Lung (tissue), 12 donors: ENCODE measurements around the gene NNT. TPM values are rescaled to one million over a fixed set of nuclear protein-coding genes. Genes with fewer than 3 reads are reported as not detected.

Source experiments
- ATAC-seq: fragments of 200-7000 bp; cut with Tn5 transposase; one replicate; pipeline ENCODE4 v1.9.1; 2020; ENCODE audit warnings: moderate number of reproducible peaks; ENCODE audit not compliant: insufficient read depth, low FRiP score
- DNase-seq, 3 donors: peaks; one replicate each; pipeline ENCODE4 v3.0.0-alpha.2; 2013 to 2017
- H3K27ac ChIP-seq, 2 donors: one replicate each; pipeline ENCODE4 v1.5.1; 2013; ENCODE audit warnings: mild to moderate bottlenecking in 2 of 2, moderate library complexity in 2 of 2, control low read depth in 1 of 2, inconsistent platforms in 1 of 2, low read depth in 1 of 2, low read length in 1 of 2
- H3K27me3 ChIP-seq, 3 donors: one replicate each; pipeline ENCODE4 v1.5.1; 2013; ENCODE audit warnings: low read length in 2 of 3; ENCODE audit not compliant: control insufficient read depth in 3 of 3, insufficient read depth in 3 of 3
- H3K36me3 ChIP-seq, 4 donors: one replicate each; pipeline ENCODE4 v1.5.1; 2013; ENCODE audit warnings: low read length in 4 of 4, mild to moderate bottlenecking in 1 of 4, moderate library complexity in 1 of 4; ENCODE audit not compliant: control insufficient read depth in 4 of 4, insufficient read depth in 4 of 4
- H3K4me1 ChIP-seq, 5 donors: one replicate each; pipeline ENCODE4 v1.5.1; 2013; ENCODE audit warnings: low read length in 5 of 5, mild to moderate bottlenecking in 2 of 5, moderate library complexity in 1 of 5; ENCODE audit not compliant: control insufficient read depth in 5 of 5, insufficient read depth in 5 of 5
- H3K4me3 ChIP-seq: one replicate; pipeline ENCODE4 v1.5.1; 2013; ENCODE audit warnings: mild to moderate bottlenecking, control low read depth, moderate library complexity
- H3K9ac ChIP-seq, 2 donors: one replicate each; pipeline ENCODE4 v1.5.1; 2013; ENCODE audit warnings: low read length in 2 of 2, control low read depth in 1 of 2; ENCODE audit not compliant: insufficient read depth in 1 of 2
- H3K9me3 ChIP-seq, 4 donors: one replicate each; pipeline ENCODE4 v1.5.1; 2013; ENCODE audit warnings: low read length in 3 of 4, mild to moderate bottlenecking in 1 of 4, moderate library complexity in 1 of 4; ENCODE audit not compliant: control insufficient read depth in 4 of 4, insufficient read depth in 3 of 4
- WGBS, 2 donors: extraction: QIAGEN DNeasy Blood & Tissue Kit; methylation state at CpG; one replicate each; pipeline ENCODE4 v1.1.7; 2013; 5-methylcytosine and 5-hydroxymethylcytosine counted together
- polyA plus RNA-seq, 2 donors: library from polyadenylated mRNA; stranded (reverse); fragments of 200-250 nt; gene quantifications; one replicate each; pipeline ENCODE4 v1.2.1, GENCODE V29; 2013
- total RNA-seq, 2 donors: library from RNA; depleted of rRNA in 1 of 2; stranded (reverse); fragments of >200 nt in 1 of 2; gene quantifications; one replicate each; pipeline ENCODE4 v1.2.1, GENCODE V29; 2014 to 2021
- TF ChIP-seq, protein P1 (sequence below): IDR thresholded peaks from 2 replicates; pipeline ENCODE4 v1.5.1; 2012; ENCODE audit warnings: mild to moderate bottlenecking; ENCODE audit errors: control extremely low read depth, extremely low read depth
- donor health status: control.
- donor health status: control.
- donor health status: Bipolar disorder and iron deficiency.
- donor health status: healthy.
- donor health status: DM: yes; HTN: yes; CAD: no.

The NNT gene
- total and polyA plus RNA-seq, 4 donors: 8.5 to 96.9 (median 35.0) TPM

DNA sequence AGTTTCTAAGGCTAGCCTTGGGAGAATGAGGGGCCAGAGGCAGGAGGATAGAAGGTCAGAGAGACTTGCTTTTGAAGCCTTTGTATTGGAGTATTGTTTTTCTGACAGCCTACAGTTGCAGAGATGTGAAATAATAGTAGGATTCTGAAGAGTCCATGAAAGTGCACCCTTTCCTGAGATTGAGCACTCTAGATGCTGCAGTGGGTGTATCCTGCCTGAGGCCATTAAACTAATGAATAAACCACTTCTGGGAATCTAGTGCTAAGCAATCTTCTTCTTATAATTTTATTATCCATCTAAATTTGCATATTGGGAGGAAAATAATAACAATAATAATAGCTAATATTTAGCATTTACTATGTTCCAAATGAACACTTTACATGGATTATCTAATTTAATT lies 19.3 kb upstream of the NNT start:
- peaks cover 0 to 15% (median 1%) of the 10 kb centered on the region in 4 donors for H3K36me3 ChIP-seq
- no peaks in the 10 kb centered on the region for H3K9me3 ChIP-seq
- no peak for DNase-seq
- TF ChIP-seq, protein P1, sequence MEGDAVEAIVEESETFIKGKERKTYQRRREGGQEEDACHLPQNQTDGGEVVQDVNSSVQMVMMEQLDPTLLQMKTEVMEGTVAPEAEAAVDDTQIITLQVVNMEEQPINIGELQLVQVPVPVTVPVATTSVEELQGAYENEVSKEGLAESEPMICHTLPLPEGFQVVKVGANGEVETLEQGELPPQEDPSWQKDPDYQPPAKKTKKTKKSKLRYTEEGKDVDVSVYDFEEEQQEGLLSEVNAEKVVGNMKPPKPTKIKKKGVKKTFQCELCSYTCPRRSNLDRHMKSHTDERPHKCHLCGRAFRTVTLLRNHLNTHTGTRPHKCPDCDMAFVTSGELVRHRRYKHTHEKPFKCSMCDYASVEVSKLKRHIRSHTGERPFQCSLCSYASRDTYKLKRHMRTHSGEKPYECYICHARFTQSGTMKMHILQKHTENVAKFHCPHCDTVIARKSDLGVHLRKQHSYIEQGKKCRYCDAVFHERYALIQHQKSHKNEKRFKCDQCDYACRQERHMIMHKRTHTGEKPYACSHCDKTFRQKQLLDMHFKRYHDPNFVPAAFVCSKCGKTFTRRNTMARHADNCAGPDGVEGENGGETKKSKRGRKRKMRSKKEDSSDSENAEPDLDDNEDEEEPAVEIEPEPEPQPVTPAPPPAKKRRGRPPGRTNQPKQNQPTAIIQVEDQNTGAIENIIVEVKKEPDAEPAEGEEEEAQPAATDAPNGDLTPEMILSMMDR: no peak
- no peak for ATAC-seq
- H3K4me1 ChIP-seq: no peaks in the 10 kb centered on the region
- H3K4me3 ChIP-seq: no peak overlapping the region
- H3K9ac ChIP-seq: no peak overlapping the region
- H3K27ac ChIP-seq: no peak overlapping the region
- no peaks in the 10 kb centered on the region for H3K27me3 ChIP-seq

DNA sequence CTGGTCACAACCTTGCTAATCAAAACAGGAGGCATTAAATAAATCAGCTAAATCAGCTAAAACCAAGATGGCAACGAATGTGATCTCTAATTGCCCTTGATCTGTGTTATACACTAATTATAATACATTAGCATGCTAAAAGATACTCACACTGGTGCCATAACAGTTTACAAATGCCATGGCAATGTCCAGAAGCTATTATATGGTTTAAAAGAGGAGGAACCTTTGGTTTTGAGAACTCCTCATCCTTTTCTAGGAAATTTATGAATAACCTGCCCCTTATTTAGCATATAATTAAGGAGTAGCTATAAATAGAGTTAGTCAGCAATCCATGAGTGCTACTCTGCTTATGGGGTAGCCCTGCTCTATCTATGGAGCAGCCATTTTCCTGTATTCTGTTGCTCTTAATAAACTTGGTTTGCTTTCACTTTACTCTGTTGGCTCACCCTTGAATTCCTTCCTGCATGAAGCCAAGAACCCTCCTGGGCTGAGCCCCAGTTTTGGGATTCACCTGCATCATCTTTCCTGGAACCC lies 18.7 kb upstream of the NNT start:
- H3K36me3 ChIP-seq: peaks cover 0 to 15% (median 1%) of the 10 kb centered on the region in 4 donors
- 88 to 97% methylated on average over 1 of the region's 1 CpG for WGBS, 2 donors
- H3K9ac ChIP-seq: no peak overlapping the region
- DNase-seq (no peak), ATAC-seq (no peak)
- H3K27ac ChIP-seq: no peak overlapping the region
- H3K9me3 ChIP-seq: no peaks in the 10 kb centered on the region
- TF ChIP-seq, protein P1: no peak
- no peaks in the 10 kb centered on the region for H3K4me1 ChIP-seq
- no peaks in the 10 kb centered on the region for H3K27me3 ChIP-seq
- no peak overlapping the region for H3K4me3 ChIP-seq

DNA sequence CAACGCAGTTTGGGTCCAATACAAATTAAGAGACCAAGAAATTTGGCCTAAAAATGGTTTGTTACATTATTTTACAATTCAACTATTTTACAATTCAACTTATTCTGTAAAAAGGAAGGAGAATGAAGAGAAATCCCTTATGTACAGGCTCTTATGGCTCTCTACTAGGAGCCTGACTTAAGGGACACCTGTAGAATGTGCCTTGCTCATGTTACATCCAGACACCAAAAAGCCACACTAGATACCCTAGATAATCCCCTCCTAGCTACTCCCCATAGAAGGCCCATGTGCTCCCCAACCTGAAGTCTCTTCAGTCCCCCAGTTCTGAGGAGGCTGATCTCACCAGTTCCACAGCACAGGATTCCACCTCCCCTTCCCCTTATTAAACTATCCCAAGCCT lies 14.1 kb upstream of the NNT start:
- DNase-seq: no peak
- WGBS, 2 donors: 43 to 51% methylated on average over 1 of the region's 1 CpG
- peaks cover 0 to 1% (median 0%) of the 10 kb centered on the region in 4 donors for H3K36me3 ChIP-seq
- H3K27ac ChIP-seq: no peak overlapping the region
- TF ChIP-seq, protein P1: no peak
- peaks cover 0 to 5% (median 0%) of the 10 kb centered on the region in 5 donors for H3K4me1 ChIP-seq
- ATAC-seq: no peak
- no peaks in the 10 kb centered on the region for H3K27me3 ChIP-seq
- H3K4me3 ChIP-seq: no peak overlapping the region
- H3K9ac ChIP-seq: no peak overlapping the region
- no peaks in the 10 kb centered on the region for H3K9me3 ChIP-seq

DNA sequence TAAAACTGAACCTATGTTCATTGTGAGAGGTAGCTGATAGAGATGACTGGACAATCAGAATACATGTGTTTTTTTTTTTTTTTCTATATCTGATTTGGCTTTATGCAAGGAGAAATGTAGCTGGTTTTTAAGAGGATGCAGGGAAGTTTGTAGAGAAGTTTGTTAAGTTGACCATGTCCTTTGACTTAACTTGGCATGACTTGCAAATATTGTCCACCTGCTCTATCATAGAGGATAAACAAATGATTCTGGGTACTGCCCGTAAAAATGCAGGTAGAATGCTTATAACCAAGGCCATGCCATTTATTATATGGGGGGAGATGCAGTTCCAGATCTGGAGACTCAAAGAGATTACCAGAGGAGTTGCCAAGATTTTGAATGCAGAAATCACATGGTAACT lies 13.7 kb upstream of the NNT start:
- WGBS, 2 donors: 95 to 97% methylated on average over 1 of the region's 1 CpG
- H3K9ac ChIP-seq: no peak overlapping the region
- no peak for ATAC-seq
- H3K4me3 ChIP-seq: no peak overlapping the region
- H3K27ac ChIP-seq: no peak overlapping the region
- peaks cover 0 to 1% (median 0%) of the 10 kb centered on the region in 4 donors for H3K36me3 ChIP-seq
- H3K4me1 ChIP-seq: peaks cover 0 to 5% (median 0%) of the 10 kb centered on the region in 5 donors
- no peaks in the 10 kb centered on the region for H3K9me3 ChIP-seq
- H3K27me3 ChIP-seq: no peaks in the 10 kb centered on the region
- no peak for DNase-seq
- TF ChIP-seq, protein P1: no peak
